Thyroid gland (tissue), 4 donors: ENCODE results near the gene TRIM33.

Experiments used
- POLR2A ChIP-seq, 2 donors: fragments of 450-650 bp; IDR thresholded peaks; one replicate each; pipeline ENCODE4 v1.6.1; 2017; ENCODE audit warnings: antibody characterized with exemption in 2 of 2, mild to moderate bottlenecking in 2 of 2, moderate library complexity in 1 of 2
- TF ChIP-seq, protein P1 (sequence below), 6 experiments: fragments of 200-600 bp in 3 of 6; fragments of 450-650 bp in 3 of 6; sonication (generic) in 3 of 6; IDR thresholded peaks; one replicate each; pipeline ENCODE4 v1.5.1; 2016 to 2019; ENCODE audit warnings: antibody characterized with exemption in 6 of 6, mild to moderate bottlenecking in 2 of 6, inconsistent platforms in 1 of 6, moderate library complexity in 1 of 6

GRCh38 chr1:114549137-114549536 lies 38.1 kb upstream of the TRIM33 start:
- no peak for TF ChIP-seq POLR2A (IDR thresholded peaks at IDR 0.05)
- TF ChIP-seq, protein P1, sequence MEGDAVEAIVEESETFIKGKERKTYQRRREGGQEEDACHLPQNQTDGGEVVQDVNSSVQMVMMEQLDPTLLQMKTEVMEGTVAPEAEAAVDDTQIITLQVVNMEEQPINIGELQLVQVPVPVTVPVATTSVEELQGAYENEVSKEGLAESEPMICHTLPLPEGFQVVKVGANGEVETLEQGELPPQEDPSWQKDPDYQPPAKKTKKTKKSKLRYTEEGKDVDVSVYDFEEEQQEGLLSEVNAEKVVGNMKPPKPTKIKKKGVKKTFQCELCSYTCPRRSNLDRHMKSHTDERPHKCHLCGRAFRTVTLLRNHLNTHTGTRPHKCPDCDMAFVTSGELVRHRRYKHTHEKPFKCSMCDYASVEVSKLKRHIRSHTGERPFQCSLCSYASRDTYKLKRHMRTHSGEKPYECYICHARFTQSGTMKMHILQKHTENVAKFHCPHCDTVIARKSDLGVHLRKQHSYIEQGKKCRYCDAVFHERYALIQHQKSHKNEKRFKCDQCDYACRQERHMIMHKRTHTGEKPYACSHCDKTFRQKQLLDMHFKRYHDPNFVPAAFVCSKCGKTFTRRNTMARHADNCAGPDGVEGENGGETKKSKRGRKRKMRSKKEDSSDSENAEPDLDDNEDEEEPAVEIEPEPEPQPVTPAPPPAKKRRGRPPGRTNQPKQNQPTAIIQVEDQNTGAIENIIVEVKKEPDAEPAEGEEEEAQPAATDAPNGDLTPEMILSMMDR (IDR thresholded peaks at IDR 0.05) = no peak
